Astrocyte (in vitro differentiated cells and primary cell): ENCODE measurements around the gene NCF4. TPM values are rescaled to one million over a fixed set of nuclear protein-coding genes. Genes with fewer than 3 reads are reported as not detected.

Experiments
- DNase-seq: peaks from one replicate; pipeline ENCODE4 v3.0.0-alpha.2; 2010; ENCODE audit warnings: low read depth
- FAIRE-seq: peaks from 2 replicates; lab custom pipeline; 2011; peaks lifted over from hg19 to GRCh38; lab: Jason Lieb, UNC
- H2AFZ ChIP-seq: 2 replicates; pipeline ENCODE4 v1.6.0; 2012; ENCODE audit warnings: low read depth, low read length, inconsistent platforms
- H3K27ac ChIP-seq: 2 replicates; pipeline ENCODE4 v1.5.1; 2011; ENCODE audit warnings: low read depth, low read length, inconsistent platforms
- H3K27me3 ChIP-seq: 2 replicates; pipeline ENCODE4 v1.6.0; 2011; ENCODE audit warnings: low read length, inconsistent platforms; ENCODE audit not compliant: insufficient read depth
- H3K36me3 ChIP-seq: 2 replicates; pipeline ENCODE4 v1.5.1; 2011; ENCODE audit warnings: low read length, inconsistent platforms; ENCODE audit not compliant: insufficient read depth
- H3K4me1 ChIP-seq: 2 replicates; pipeline ENCODE4 v1.5.1; 2011; ENCODE audit warnings: low read length, inconsistent platforms; ENCODE audit not compliant: insufficient read depth
- H3K4me2 ChIP-seq: 2 replicates; pipeline ENCODE4 v1.6.0; 2012; ENCODE audit warnings: low read length, inconsistent platforms
- H3K4me3 ChIP-seq: 2 replicates; pipeline ENCODE4 v1.5.1; 2011; ENCODE audit warnings: low read depth, mild to moderate bottlenecking, low read length, inconsistent platforms; ENCODE audit not compliant: insufficient read depth
- H3K79me2 ChIP-seq: 2 replicates; pipeline ENCODE4 v1.6.0; 2012; ENCODE audit warnings: mild to moderate bottlenecking, low read length, inconsistent platforms; ENCODE audit not compliant: insufficient read depth
- H3K9ac ChIP-seq: 2 replicates; pipeline ENCODE4 v1.6.0; 2012; ENCODE audit warnings: mild to moderate bottlenecking, low read length, inconsistent platforms
- H3K9me3 ChIP-seq: 2 replicates; pipeline ENCODE4 v1.5.1; 2012; ENCODE audit warnings: low read depth, mild to moderate bottlenecking, low read length, inconsistent platforms; ENCODE audit not compliant: insufficient read depth
- H4K20me1 ChIP-seq: 2 replicates; pipeline ENCODE4 v1.6.0; 2012; ENCODE audit warnings: low read length, inconsistent platforms; ENCODE audit not compliant: insufficient read depth
- H3K27ac Mint-ChIP-seq: one replicate; pipeline ENCODE4 v1.8.0; 2021; ENCODE audit warnings: mild to moderate bottlenecking, mixed read lengths; ENCODE audit not compliant: unreplicated experiment
- H3K27me3 Mint-ChIP-seq: one replicate; pipeline ENCODE4 v1.8.0; 2021; ENCODE audit warnings: low read depth, mixed read lengths; ENCODE audit not compliant: unreplicated experiment
- H3K36me3 Mint-ChIP-seq: one replicate; pipeline ENCODE4 v1.8.0; 2021; ENCODE audit warnings: low read depth, mixed read lengths; ENCODE audit not compliant: unreplicated experiment
- H3K4me1 Mint-ChIP-seq: one replicate; pipeline ENCODE4 v1.8.0; 2021; ENCODE audit warnings: low read depth, mixed read lengths; ENCODE audit not compliant: unreplicated experiment
- H3K4me3 Mint-ChIP-seq: one replicate; pipeline ENCODE4 v1.8.0; 2021; ENCODE audit warnings: mild to moderate bottlenecking, moderate library complexity, mixed read lengths; ENCODE audit not compliant: unreplicated experiment
- H3K9me3 Mint-ChIP-seq: one replicate; pipeline ENCODE4 v1.8.0; 2021; ENCODE audit warnings: mild to moderate bottlenecking, mixed read lengths; ENCODE audit not compliant: unreplicated experiment
- EZH2 ChIP-seq: IDR thresholded peaks from 2 replicates; pipeline ENCODE4 v1.6.1; 2012; ENCODE audit warnings: mild to moderate bottlenecking, low read length, inconsistent platforms; ENCODE audit not compliant: insufficient read depth
- total RNA-seq: library from RNA; stranded (reverse); gene quantifications from 2 replicates; pipeline ENCODE4 v1.2.1, GENCODE V29; 2021
- TF ChIP-seq, protein P1 (sequence below): IDR thresholded peaks from 2 replicates; pipeline ENCODE4 v1.5.1; 2011; ENCODE audit warnings: low read depth, mild to moderate bottlenecking, inconsistent platforms, low read length, moderate library complexity; ENCODE audit not compliant: insufficient read depth

Gene NCF4
- total RNA-seq, 1 donor from 2014 or later, result not detected

GRCh38 chr22:36913427-36914389 lies 52.9 kb downstream of the NCF4 start, which contains the start of gene CSF2RB:
CSF2RB (plus strand) TSS chr22:36913628; CDS start chr22:36922208, 8,580 bp downstream.
- H2AFZ ChIP-seq, result no peak within 1 kb of the TSS
- no peak within 1 kb of the TSS for H3K27ac ChIP-seq
- no peak for TF ChIP-seq EZH2
- TF ChIP-seq, protein P1, sequence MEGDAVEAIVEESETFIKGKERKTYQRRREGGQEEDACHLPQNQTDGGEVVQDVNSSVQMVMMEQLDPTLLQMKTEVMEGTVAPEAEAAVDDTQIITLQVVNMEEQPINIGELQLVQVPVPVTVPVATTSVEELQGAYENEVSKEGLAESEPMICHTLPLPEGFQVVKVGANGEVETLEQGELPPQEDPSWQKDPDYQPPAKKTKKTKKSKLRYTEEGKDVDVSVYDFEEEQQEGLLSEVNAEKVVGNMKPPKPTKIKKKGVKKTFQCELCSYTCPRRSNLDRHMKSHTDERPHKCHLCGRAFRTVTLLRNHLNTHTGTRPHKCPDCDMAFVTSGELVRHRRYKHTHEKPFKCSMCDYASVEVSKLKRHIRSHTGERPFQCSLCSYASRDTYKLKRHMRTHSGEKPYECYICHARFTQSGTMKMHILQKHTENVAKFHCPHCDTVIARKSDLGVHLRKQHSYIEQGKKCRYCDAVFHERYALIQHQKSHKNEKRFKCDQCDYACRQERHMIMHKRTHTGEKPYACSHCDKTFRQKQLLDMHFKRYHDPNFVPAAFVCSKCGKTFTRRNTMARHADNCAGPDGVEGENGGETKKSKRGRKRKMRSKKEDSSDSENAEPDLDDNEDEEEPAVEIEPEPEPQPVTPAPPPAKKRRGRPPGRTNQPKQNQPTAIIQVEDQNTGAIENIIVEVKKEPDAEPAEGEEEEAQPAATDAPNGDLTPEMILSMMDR, result no peak
- H3K4me3 ChIP-seq, result no peak within 1 kb of the TSS
- peaks cover 23% of the 10 kb centered on the region for H3K27me3 ChIP-seq
- H3K27ac Mint-ChIP-seq, result peak within 1 kb of the TSS; percentile 6
- H3K27me3 Mint-ChIP-seq, result peaks cover 3% of the 10 kb centered on the region
- H3K36me3 Mint-ChIP-seq, result no peaks in the 10 kb centered on the region
- FAIRE-seq (no peak), DNase-seq (no peak)
- no peaks in the 10 kb centered on the region for H3K9me3 Mint-ChIP-seq
- no peaks in the 10 kb centered on the region for H3K36me3 ChIP-seq
- H3K4me1 Mint-ChIP-seq, result peaks cover 14% of the 10 kb centered on the region
- H3K4me3 Mint-ChIP-seq, result peak within 1 kb of the TSS; percentile 35
- H3K4me2 ChIP-seq, result no peak within 1 kb of the TSS
- H4K20me1 ChIP-seq, result no peaks in the 10 kb centered on the region
- H3K9me3 ChIP-seq, result no peaks in the 10 kb centered on the region
- no peaks in the 10 kb centered on the region for H3K4me1 ChIP-seq
- H3K9ac ChIP-seq, result no peak within 1 kb of the TSS
- H3K79me2 ChIP-seq, result no peaks in the 10 kb centered on the region

- Mint-ChIP-seq H3K9me3 (peaks cover 2% of the 10 kb centered on the region), H3K4me1 (peaks cover 14% of the 10 kb centered on the region), H3K27me3 (peaks cover 3% of the 10 kb centered on the region), H3K4me3 (no peak overlapping the region), H3K36me3 (no peaks in the 10 kb centered on the region), H3K27ac (no peak overlapping the region)
- FAIRE-seq (no peak), DNase-seq (no peak)
- H3K4me2 ChIP-seq, result no peak overlapping the region
- H3K79me2 ChIP-seq, result no peaks in the 10 kb centered on the region
- TF ChIP-seq, protein P1, result no peak
- no peak for TF ChIP-seq EZH2
- H3K27ac ChIP-seq, result no peak overlapping the region
- no peak overlapping the region for H2AFZ ChIP-seq
- H3K9me3 ChIP-seq, result no peaks in the 10 kb centered on the region
- no peaks in the 10 kb centered on the region for H3K36me3 ChIP-seq
- no peaks in the 10 kb centered on the region for H4K20me1 ChIP-seq
- H3K27me3 ChIP-seq, result peaks cover 26% of the 10 kb centered on the region
- H3K4me1 ChIP-seq, result no peaks in the 10 kb centered on the region
- no peak overlapping the region for H3K4me3 ChIP-seq
- H3K9ac ChIP-seq, result no peak overlapping the region
Observed at GRCh38 chr22:36914390-36914752, 53.6 kb downstream of the NCF4 start.

- H3K4me1 Mint-ChIP-seq, result peaks cover 14% of the 10 kb centered on the region
- H3K36me3 Mint-ChIP-seq, result no peaks in the 10 kb centered on the region
- H3K4me3 ChIP-seq, result no peak overlapping the region
- no peaks in the 10 kb centered on the region for H3K4me1 ChIP-seq
- no peak for FAIRE-seq
- H3K27ac ChIP-seq, result no peak overlapping the region
- H3K27me3 ChIP-seq, result peaks cover 22% of the 10 kb centered on the region
- no peaks in the 10 kb centered on the region for H3K36me3 ChIP-seq
- H3K9me3 Mint-ChIP-seq, result peaks cover 2% of the 10 kb centered on the region
- TF ChIP-seq EZH2, result no peak
- TF ChIP-seq, protein P1, result no peak
- no peaks in the 10 kb centered on the region for H4K20me1 ChIP-seq
- H3K4me2 ChIP-seq, result no peak overlapping the region
- H3K79me2 ChIP-seq, result no peaks in the 10 kb centered on the region
- H3K4me3 Mint-ChIP-seq, result no peak overlapping the region
- no peaks in the 10 kb centered on the region for H3K9me3 ChIP-seq
- no peak overlapping the region for H3K9ac ChIP-seq
- peaks cover 3% of the 10 kb centered on the region for H3K27me3 Mint-ChIP-seq
- no peak overlapping the region for H3K27ac Mint-ChIP-seq
- no peak for DNase-seq
- H2AFZ ChIP-seq, result no peak overlapping the region
Observed at GRCh38 chr22:36916034-36916433, 55.2 kb downstream of the NCF4 start.
